MM.1S (cell line): ENCODE measurements around the gene COQ9.

Experiments used
- DNase-seq: peaks from one replicate; pipeline ENCODE4 v3.0.0-alpha.2; 2015
- H2AFZ ChIP-seq: fragments of 300-600 bp; sonication (generic); 2 replicates; pipeline ENCODE4 v1.6.0; 2016; ENCODE audit warnings: antibody characterized with exemption, low read length
- H3F3A ChIP-seq: fragments of 300-600 bp; sonication (generic); 2 replicates; pipeline ENCODE4 v1.6.1; 2016; ENCODE audit warnings: mild to moderate bottlenecking, antibody characterized with exemption, low read length, moderate library complexity, mixed read lengths; ENCODE audit not compliant: insufficient read depth
- H3K27ac ChIP-seq: fragments of 300-600 bp; sonication (generic); 2 replicates; pipeline ENCODE4 v1.5.1; 2016; ENCODE audit warnings: mild to moderate bottlenecking, low read length
- H3K27me3 ChIP-seq: fragments of 300-600 bp; sonication (generic); replicated peaks from 2 replicates; pipeline ENCODE4 v1.6.0; 2016; ENCODE audit warnings: low read length; ENCODE audit not compliant: insufficient read depth
- H3K36me3 ChIP-seq: fragments of 300-600 bp; sonication (generic); replicated peaks from 2 replicates; pipeline ENCODE4 v1.6.1; 2016; ENCODE audit warnings: mild to moderate bottlenecking, low read length, mixed read lengths; ENCODE audit not compliant: insufficient read depth
- H3K4me1 ChIP-seq: fragments of 300-600 bp; sonication (generic); 2 replicates; pipeline ENCODE4 v1.6.1; 2016; ENCODE audit warnings: low read length, mixed read lengths
- H3K4me2 ChIP-seq: fragments of 300-600 bp; sonication (generic); 2 replicates; pipeline ENCODE4 v1.6.0; 2016; ENCODE audit warnings: low read depth, low read length
- H3K4me3 ChIP-seq: fragments of 300-600 bp; sonication (generic); 2 replicates; pipeline ENCODE4 v1.5.1; 2016; ENCODE audit warnings: low read length, mixed read lengths
- H3K79me2 ChIP-seq: fragments of 300-600 bp; sonication (generic); 2 replicates; pipeline ENCODE4 v1.6.1; 2016; ENCODE audit warnings: mixed run types, low read length, mixed read lengths
- H3K9ac ChIP-seq: fragments of 300-600 bp; sonication (generic); 2 replicates; pipeline ENCODE4 v1.6.1; 2016; ENCODE audit warnings: low read length, mixed read lengths
- H3K9me2 ChIP-seq: fragments of 300-600 bp; sonication (generic); replicated peaks from 2 replicates; pipeline ENCODE4 v1.6.1; 2016; ENCODE audit warnings: mild to moderate bottlenecking, low read length, mixed read lengths; ENCODE audit not compliant: insufficient read depth
- H3K9me3 ChIP-seq: fragments of 300-600 bp; sonication (generic); replicated peaks from 2 replicates; pipeline ENCODE4 v1.6.1; 2016; ENCODE audit warnings: mild to moderate bottlenecking, low read length, mixed read lengths; ENCODE audit not compliant: insufficient read depth
- H4K20me1 ChIP-seq: fragments of 300-600 bp; sonication (generic); 2 replicates; pipeline ENCODE4 v1.6.1; 2016; ENCODE audit warnings: mild to moderate bottlenecking, low read length, moderate library complexity, mixed read lengths; ENCODE audit not compliant: insufficient read depth
- CTCF ChIP-seq: fragments of 300-600 bp; sonication (generic); IDR thresholded peaks from 2 replicates; pipeline ENCODE4 v1.5.1; 2016; ENCODE audit warnings: antibody characterized with exemption, low read length, mixed read lengths
- EZH2 ChIP-seq: fragments of 300-600 bp; sonication (generic); optimal IDR thresholded peaks from 2 replicates; pipeline ENCODE3; 2017; ENCODE audit warnings: low read depth, mild to moderate bottlenecking, antibody characterized with exemption, low read length, mixed read lengths
- EZH2phosphoT487 ChIP-seq: fragments of 300-600 bp; sonication (generic); IDR thresholded peaks from 2 replicates; pipeline ENCODE4 v1.6.1; 2018; ENCODE audit warnings: antibody characterized with exemption, low read length

Gene COQ9

DNA sequence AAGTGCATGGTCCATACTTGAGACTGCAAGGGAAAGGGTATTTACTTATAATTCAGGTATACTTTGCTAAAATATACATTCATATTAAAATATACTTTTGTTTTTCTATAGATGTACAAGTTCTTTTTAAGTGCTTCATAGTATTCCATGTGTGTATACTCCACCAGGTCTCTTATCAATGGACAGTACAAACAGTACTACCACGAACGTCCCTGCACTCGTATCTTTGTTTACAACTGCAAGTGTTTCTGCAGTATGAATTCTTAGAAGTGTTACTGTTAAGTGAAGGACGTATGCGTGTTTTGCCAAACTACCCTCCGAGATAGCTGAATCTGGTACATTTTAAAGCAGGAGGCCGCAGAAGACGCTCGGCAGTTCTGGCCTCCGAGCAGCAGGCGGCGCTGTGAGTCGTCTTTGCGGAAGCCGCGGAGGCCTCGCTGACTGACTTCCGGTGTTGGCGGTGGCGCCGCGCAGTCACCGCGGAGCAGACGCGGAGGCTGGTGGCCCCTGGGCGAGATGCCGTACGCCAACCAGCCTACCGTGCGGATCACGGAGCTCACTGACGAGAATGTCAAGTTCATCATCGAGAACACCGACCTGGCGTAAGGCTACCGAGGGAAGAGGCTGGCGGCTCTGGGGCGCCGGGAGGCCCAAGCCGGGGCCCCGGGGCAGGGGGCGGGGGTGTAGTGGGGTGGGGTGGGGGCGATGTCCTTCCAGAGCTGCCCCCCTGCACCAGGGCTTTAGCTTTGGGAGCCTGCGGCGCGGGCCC lies 15.1 kb downstream of the COQ9 start, which contains the start of gene POLR2C:
Gene POLR2C (plus strand): TSS at position 471 of the 769 bp plus-strand sequence. CDS start 46 bp downstream, at position 517.
- Histone ChIP-seq H3K9me3 (no peaks in the 10 kb centered on the region), H3K27ac (no peak within 1 kb of the TSS), H3K4me3 (peak within 1 kb of the TSS; percentile 97), H3F3A (peaks cover 9% of the 10 kb centered on the region; the same call in 1 of the 2 replicates), H3K4me2 (peak within 1 kb of the TSS; percentile 97), H3K79me2 (peaks cover 25% of the 10 kb centered on the region), H3K27me3 (no peaks in the 10 kb centered on the region), H4K20me1 (no peaks in the 10 kb centered on the region), H2AFZ (no peak within 1 kb of the TSS), H3K4me1 (peaks cover 5% of the 10 kb centered on the region), H3K9ac (peak within 1 kb of the TSS; percentile 74), H3K36me3 (peaks cover 9% of the 10 kb centered on the region; the same call in 1 of the 2 replicates), H3K9me2 (no peaks in the 10 kb centered on the region)
- TF ChIP-seq CTCF = peak; percentile 92
- TF ChIP-seq EZH2 = no peak
- no peak for TF ChIP-seq EZH2phosphoT487
- peak; percentile 90 for DNase-seq

- Histone ChIP-seq H3K36me3 (peaks cover 7% of the 10 kb centered on the region; the same call in 1 of the 2 replicates), H4K20me1 (no peaks in the 10 kb centered on the region), H2AFZ (no peak overlapping the region), H3K9ac (peak overlapping the region; percentile 74), H3K4me3 (peak overlapping the region; percentile 97), H3K9me3 (no peaks in the 10 kb centered on the region), H3K27ac (no peak overlapping the region), H3F3A (peaks cover 9% of the 10 kb centered on the region; the same call in 1 of the 2 replicates), H3K27me3 (no peaks in the 10 kb centered on the region), H3K9me2 (no peaks in the 10 kb centered on the region), H3K4me1 (peaks cover 5% of the 10 kb centered on the region), H3K4me2 (peak overlapping the region; percentile 97), H3K79me2 (peaks cover 25% of the 10 kb centered on the region)
- no peak for TF ChIP-seq CTCF
- no peak for TF ChIP-seq EZH2phosphoT487
- TF ChIP-seq EZH2 = no peak
- DNase-seq = no peak
Measured at GRCh38 chr16:57462978-57463362, 15.7 kb downstream of the COQ9 start.

GRCh38 chr16:57464523-57464922 lies 17.2 kb downstream of the COQ9 start:
- Histone ChIP-seq H3K9me2 (no peaks in the 10 kb centered on the region), H4K20me1 (no peaks in the 10 kb centered on the region), H3K36me3 (peaks cover 5% of the 10 kb centered on the region), H3F3A (peaks cover 9% of the 10 kb centered on the region; the same call in 1 of the 2 replicates), H2AFZ (no peak overlapping the region), H3K4me3 (no peak overlapping the region), H3K9ac (no peak overlapping the region), H3K27me3 (no peaks in the 10 kb centered on the region), H3K79me2 (peaks cover 25% of the 10 kb centered on the region), H3K4me2 (no peak overlapping the region), H3K27ac (no peak overlapping the region), H3K4me1 (peaks cover 5% of the 10 kb centered on the region), H3K9me3 (no peaks in the 10 kb centered on the region)
- DNase-seq = no peak
- no peak for TF ChIP-seq EZH2
- no peak for TF ChIP-seq EZH2phosphoT487
- no peak for TF ChIP-seq CTCF
